Measurements from ENCODE around the gene TNN.

The TNN gene

GRCh38 chr1:175179837-175180590 lies 112.4 kb downstream of the TNN start:
- no peak for DNase-seq

GRCh38 chr1:175182201-175182746 lies 114.6 kb downstream of the TNN start:
- DNase-seq: no peak

GRCh38 chr1:175183586-175183985 lies 116.0 kb downstream of the TNN start:
- DNase-seq: no peak

GRCh38 chr1:175185903-175186302 lies 118.3 kb downstream of the TNN start:
- no peak for DNase-seq

GRCh38 chr1:175186433-175187160 lies 119.0 kb downstream of the TNN start:
- no peak for DNase-seq

- DNase-seq: peak; percentile 58 to 65
Observed at GRCh38 chr1:175188936-175189335, 121.3 kb downstream of the TNN start.

- peak; percentile 22 to 45 for DNase-seq
Observed at GRCh38 chr1:175191659-175192058, 124.0 kb downstream of the TNN start.

GRCh38 chr1:175192111-175192629 lies 124.5 kb downstream of the TNN start:
- peak; percentile 12 to 18 for DNase-seq

GRCh38 chr1:175192630-175193526 lies 125.2 kb downstream of the TNN start, which contains the start of gene KIAA0040:
Gene KIAA0040, minus strand, starts transcription at chr1:175192776. Its CDS starts 31,763 bp downstream, at chr1:175161013.
- peak; percentile 51 to 65 for DNase-seq

GRCh38 chr1:175193527-175193910 lies 125.9 kb downstream of the TNN start:
- DNase-seq: no peak

- DNase-seq: no peak
Observed at GRCh38 chr1:175195281-175195680, 127.6 kb downstream of the TNN start.

- DNase-seq: no peak
Observed at GRCh38 chr1:175195798-175196197, 128.2 kb downstream of the TNN start.

- DNase-seq: peak in 1 of 2 donors; percentile 11
Observed at GRCh38 chr1:175197531-175197930, 129.9 kb downstream of the TNN start.
